Endothelial cell (in vitro differentiated cells): ENCODE data around the gene BAHD1. TPM values are rescaled to one million over a fixed set of nuclear protein-coding genes. Genes with fewer than 3 reads are reported as not detected.

Experiments
- DNase-seq: peaks from one replicate; pipeline ENCODE4 v3.0.0; 2021; ENCODE audit warnings: low spot score
- H3K27ac Mint-ChIP-seq: one replicate; pipeline ENCODE4 v1.8.0; 2021; ENCODE audit warnings: mixed read lengths, inconsistent platforms; ENCODE audit not compliant: unreplicated experiment
- H3K27me3 Mint-ChIP-seq: one replicate; pipeline ENCODE4 v1.8.0; 2021; ENCODE audit warnings: mild to moderate bottlenecking, moderate library complexity, mixed read lengths, inconsistent platforms; ENCODE audit not compliant: unreplicated experiment
- H3K36me3 Mint-ChIP-seq: one replicate; pipeline ENCODE4 v1.8.0; 2021; ENCODE audit warnings: mild to moderate bottlenecking, low read depth, mixed read lengths, inconsistent platforms; ENCODE audit not compliant: unreplicated experiment
- H3K4me1 Mint-ChIP-seq: one replicate; pipeline ENCODE4 v1.8.0; 2021; ENCODE audit warnings: mild to moderate bottlenecking, mixed read lengths, inconsistent platforms; ENCODE audit not compliant: unreplicated experiment
- H3K4me3 Mint-ChIP-seq: one replicate; pipeline ENCODE4 v1.8.0; 2021; ENCODE audit warnings: mild to moderate bottlenecking, mixed read lengths, inconsistent platforms; ENCODE audit not compliant: unreplicated experiment
- H3K9me3 Mint-ChIP-seq: one replicate; pipeline ENCODE4 v1.8.0; 2021; ENCODE audit warnings: mixed read lengths, inconsistent platforms; ENCODE audit not compliant: unreplicated experiment
- CTCF ChIP-seq: fragments of 200-600 bp; sonication (generic); IDR thresholded peaks from one replicate; pipeline ENCODE4 v1.5.0; 2021; ENCODE audit warnings: antibody characterized with exemption; ENCODE audit not compliant: unreplicated experiment
- total RNA-seq: library from RNA; stranded (reverse); fragmentation: NEBNext Ultra II Directional; extraction: Animal tissue kit (Norgen Biotek cat#: 25700); gene quantifications from one replicate; pipeline ENCODE4 v1.2.1, GENCODE V29; 2021; ENCODE audit not compliant: unreplicated experiment

Gene BAHD1
- total RNA-seq, 1 donor from 2014 or later = 20.4 TPM

- no peak for TF ChIP-seq CTCF
- Mint-ChIP-seq H3K36me3 (peaks cover 1% of the 10 kb centered on the region), H3K27me3 (peaks cover 13% of the 10 kb centered on the region), H3K27ac (peak within 1 kb of the TSS; percentile 91), H3K4me3 (peak within 1 kb of the TSS; percentile 90), H3K9me3 (no peaks in the 10 kb centered on the region), H3K4me1 (peaks cover 8% of the 10 kb centered on the region)
- DNase-seq = peak; percentile 67
Measured at GRCh38 chr15:40470423-40471104, 29.8 kb downstream of the BAHD1 start, which contains the start of gene CHST14. Gene CHST14 (plus strand): TSS chr15:40470984. CDS start chr15:40471214, 230 bp downstream.

GRCh38 chr15:40471105-40471807, 30.5 kb downstream of the BAHD1 start:
- Mint-ChIP-seq H3K27ac (peak overlapping the region; percentile 54), H3K9me3 (no peaks in the 10 kb centered on the region), H3K36me3 (no peaks in the 10 kb centered on the region), H3K4me1 (peaks cover 8% of the 10 kb centered on the region), H3K27me3 (peaks cover 13% of the 10 kb centered on the region), H3K4me3 (peak overlapping the region; percentile 90)
- TF ChIP-seq CTCF = no peak
- DNase-seq = peak; percentile 41

- TF ChIP-seq CTCF = no peak
- Mint-ChIP-seq H3K4me3 (peak overlapping the region; percentile 90), H3K36me3 (no peaks in the 10 kb centered on the region), H3K9me3 (no peaks in the 10 kb centered on the region), H3K4me1 (peaks cover 8% of the 10 kb centered on the region), H3K27ac (peak overlapping the region; percentile 54), H3K27me3 (peaks cover 13% of the 10 kb centered on the region)
- DNase-seq = no peak
Measured at GRCh38 chr15:40471808-40472150, 31.0 kb downstream of the BAHD1 start.

- H3K4me1 Mint-ChIP-seq = peaks cover 8% of the 10 kb centered on the region
- H3K4me3 Mint-ChIP-seq = peak overlapping the region; percentile 90
- no peak overlapping the region for H3K27ac Mint-ChIP-seq
- no peak for DNase-seq
- peaks cover 12% of the 10 kb centered on the region for H3K27me3 Mint-ChIP-seq
- no peak for TF ChIP-seq CTCF
- H3K36me3 Mint-ChIP-seq = no peaks in the 10 kb centered on the region
- no peaks in the 10 kb centered on the region for H3K9me3 Mint-ChIP-seq
Measured at GRCh38 chr15:40472171-40472727, 31.5 kb downstream of the BAHD1 start.

GRCh38 chr15:40474581-40474980, 33.8 kb downstream of the BAHD1 start:
- TF ChIP-seq CTCF = no peak
- Mint-ChIP-seq H3K4me1 (peaks cover 15% of the 10 kb centered on the region), H3K27ac (no peak overlapping the region), H3K27me3 (peaks cover 8% of the 10 kb centered on the region), H3K4me3 (no peak overlapping the region), H3K9me3 (no peaks in the 10 kb centered on the region), H3K36me3 (no peaks in the 10 kb centered on the region)
- no peak for DNase-seq
